Activated naive CD4-positive, alpha-beta T cell treated with anti-CD3 and anti-CD28 coated beads, Interleukin-2, amount 50 U/mL, for 16 hours (primary cell): ENCODE data around the gene NOPCHAP1.
A peak's percentile ranks its signal among the peaks of the same experiment; 100 is the strongest.
"Not testable (repeated sequence)": the region's sequence is repeated elsewhere in the genome, so short reads cannot be mapped to it uniquely, and the experiment has no call there.

Experiments
- DNase-seq: peaks from one replicate; pipeline ENCODE4 v3.0.0-alpha.2; 2020

The NOPCHAP1 gene

GRCh38 chr12:104986022-104986941, at the start of gene NOPCHAP1:
Gene NOPCHAP1, plus strand, starts transcription at chr12:104986316. Its CDS starts 37 bp downstream, at chr12:104986353.
- DNase-seq = peak; percentile 87

- no peak for DNase-seq
Measured at GRCh38 chr12:104938371-104938770, 47.7 kb upstream of the NOPCHAP1 start.

- DNase-seq = no peak
Measured at GRCh38 chr12:104939089-104939488, 47.0 kb upstream of the NOPCHAP1 start.

- DNase-seq = no peak
Measured at GRCh38 chr12:104941454-104941853, 44.7 kb upstream of the NOPCHAP1 start.

GRCh38 chr12:104942075-104942474, 44.0 kb upstream of the NOPCHAP1 start:
- no peak for DNase-seq

GRCh38 chr12:104943401-104943800, 42.7 kb upstream of the NOPCHAP1 start:
- not testable (repeated sequence) for DNase-seq

- no peak for DNase-seq
Measured at GRCh38 chr12:104944252-104944651, 41.9 kb upstream of the NOPCHAP1 start.

GRCh38 chr12:104948716-104949115, 37.4 kb upstream of the NOPCHAP1 start:
- not testable (repeated sequence) for DNase-seq

GRCh38 chr12:104951759-104952509, 34.2 kb upstream of the NOPCHAP1 start:
- DNase-seq = no peak

- DNase-seq = no peak
Measured at GRCh38 chr12:104952816-104953215, 33.3 kb upstream of the NOPCHAP1 start.

GRCh38 chr12:104953323-104953722, 32.8 kb upstream of the NOPCHAP1 start:
- no peak for DNase-seq

- no peak for DNase-seq
Measured at GRCh38 chr12:104955703-104956102, 30.4 kb upstream of the NOPCHAP1 start.

- DNase-seq = no peak
Measured at GRCh38 chr12:104956870-104957718, 29.0 kb upstream of the NOPCHAP1 start.

- DNase-seq = peak; percentile 29
Measured at GRCh38 chr12:104957719-104958000, 28.5 kb upstream of the NOPCHAP1 start.

GRCh38 chr12:104958001-104958804, 27.9 kb upstream of the NOPCHAP1 start, which contains the start of gene SLC41A2:
Gene SLC41A2, minus strand, starts transcription at chr12:104958290. Its CDS starts 29,763 bp downstream, at chr12:104928527.
- peak; percentile 80 for DNase-seq

GRCh38 chr12:104958805-104959334, 27.2 kb upstream of the NOPCHAP1 start:
- DNase-seq = no peak

- no peak for DNase-seq
Measured at GRCh38 chr12:104959335-104959841, 26.7 kb upstream of the NOPCHAP1 start.

- no peak for DNase-seq
Measured at GRCh38 chr12:104960464-104960863, 25.7 kb upstream of the NOPCHAP1 start.

- DNase-seq = no peak
Measured at GRCh38 chr12:104963757-104964156, 22.4 kb upstream of the NOPCHAP1 start.

GRCh38 chr12:104964167-104964855, 21.8 kb upstream of the NOPCHAP1 start:
- DNase-seq = no peak

- no peak for DNase-seq
Measured at GRCh38 chr12:104964856-104965205, 21.3 kb upstream of the NOPCHAP1 start.
